PC-3 (cell line): ENCODE data around the gene ATG2A.

Experiments
- CTCF ChIP-seq: fragments of 300-600 bp; sonication (generic); conservative IDR thresholded peaks from 2 replicates; pipeline ENCODE4 v1.5.1; 2017; ENCODE audit warnings: antibody characterized with exemption, low read depth, mild to moderate bottlenecking, low read length
- EZH2 ChIP-seq: fragments of 300-600 bp; sonication (generic); IDR thresholded peaks from one replicate; pipeline ENCODE4 v1.6.1; 2017; ENCODE audit warnings: antibody characterized with exemption, mild to moderate bottlenecking, low read length; ENCODE audit not compliant: unreplicated experiment
- EZH2phosphoT487 ChIP-seq: fragments of 300-600 bp; sonication (generic); IDR thresholded peaks from 2 replicates; pipeline ENCODE4 v1.6.1; 2018; ENCODE audit warnings: mild to moderate bottlenecking, antibody characterized with exemption, low read length, borderline replicate concordance

GRCh38 chr11:64916040-64916774, 802 bp downstream of the ATG2A start:
- TF ChIP-seq CTCF (no peak), EZH2 (no peak), EZH2phosphoT487 (no peak)
